ENCODE data around the gene CLMN. TPM values are rescaled to one million over a fixed set of nuclear protein-coding genes. Genes with fewer than 3 reads are reported as not detected.

CLMN gene
- total RNA-seq, 4 donors from 2014 or later = 3.8 to 10.0 (median 5.3) TPM

DNA sequence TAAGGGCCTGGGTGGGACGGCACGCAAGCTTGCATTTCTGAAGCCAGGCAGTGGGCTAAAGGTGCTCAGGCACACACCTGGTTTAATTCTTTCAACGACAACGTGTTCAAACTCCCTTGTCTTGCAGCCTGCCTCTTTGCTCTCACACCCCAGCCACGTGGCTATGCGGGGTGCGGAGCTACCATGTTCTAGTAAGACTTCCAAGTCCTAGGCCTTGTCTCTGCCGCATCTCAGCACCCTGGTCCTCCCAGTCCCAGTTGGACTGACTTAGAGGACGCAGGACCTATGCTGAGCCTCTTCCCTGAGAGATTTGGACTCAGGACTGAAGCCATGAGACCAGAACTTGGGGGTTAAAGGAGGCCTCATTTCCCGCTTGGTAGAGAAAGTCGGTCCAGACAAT is 62.2 kb downstream of the CLMN start:
- Histone ChIP-seq H3K4me1 (peaks cover 0 to 20% (median 0%) of the 10 kb centered on the region in 3 donors), H3K27ac (no peak overlapping the region), H3K4me3 (no peak overlapping the region), H3K27me3 (no peaks in the 10 kb centered on the region), H3K9me3 (no peaks in the 10 kb centered on the region), H3K36me3 (no peaks in the 10 kb centered on the region)
- TF ChIP-seq EP300 (IDR thresholded peaks at IDR 0.05) (no peak), POLR2A (IDR thresholded peaks at IDR 0.05) (no peak), CTCF (IDR thresholded peaks at IDR 0.05) (no peak), POLR2AphosphoS5 (IDR thresholded peaks at IDR 0.05) (no peak)
- WGBS, 2 donors (ENCODE audit: low coverage in 1 of 2) = 86 to 90% methylated on average over 2 to 6 of the region's 11 CpGs
- ATAC-seq = no peak

DNA sequence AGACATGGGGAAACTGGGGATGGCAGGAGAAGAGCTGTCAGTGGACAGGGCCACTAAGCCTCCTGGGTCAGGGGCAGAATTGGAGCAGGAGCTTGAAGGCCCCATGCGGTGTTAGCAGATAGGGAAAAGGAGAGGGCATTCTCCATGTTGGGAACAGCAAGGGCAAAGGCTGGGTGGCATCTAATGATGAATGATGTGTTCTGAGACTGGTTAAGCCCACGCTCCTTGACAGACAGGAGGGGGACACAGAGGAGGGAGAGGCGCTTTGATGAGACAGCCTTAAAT is 63.0 kb downstream of the CLMN start:
- Histone ChIP-seq H3K9me3 (no peaks in the 10 kb centered on the region), H3K36me3 (no peaks in the 10 kb centered on the region), H3K4me1 (peaks cover 0 to 17% (median 0%) of the 10 kb centered on the region in 3 donors), H3K4me3 (no peak overlapping the region), H3K27me3 (no peaks in the 10 kb centered on the region), H3K27ac (no peak overlapping the region)
- TF ChIP-seq POLR2AphosphoS5 (IDR thresholded peaks at IDR 0.05) (no peak), EP300 (IDR thresholded peaks at IDR 0.05) (no peak), POLR2A (IDR thresholded peaks at IDR 0.05) (no peak), CTCF (IDR thresholded peaks at IDR 0.05) (no peak)
- ATAC-seq = no peak
- 83 to 100% methylated on average over 1 to 2 of the region's 3 CpGs for WGBS, 2 donors (ENCODE audit: low coverage in 1 of 2)

- H3K27ac ChIP-seq = no peak overlapping the region
- peaks cover 0 to 13% (median 0%) of the 10 kb centered on the region in 3 donors for H3K4me1 ChIP-seq
These were observed 63.5 kb downstream of the CLMN start for GRCh38 chr14:95256002-95256775.

GRCh38 chr14:95255487-95255886 is 64.2 kb downstream of the CLMN start:
- no peaks in the 10 kb centered on the region for H3K9me3 ChIP-seq
- TF ChIP-seq CTCF (IDR thresholded peaks at IDR 0.05) = no peak
- TF ChIP-seq EP300 (IDR thresholded peaks at IDR 0.05) = no peak
- no peak for TF ChIP-seq POLR2AphosphoS5 (IDR thresholded peaks at IDR 0.05)
- no peak for TF ChIP-seq POLR2A (IDR thresholded peaks at IDR 0.05)
- no peak overlapping the region for H3K27ac ChIP-seq
- H3K27me3 ChIP-seq = no peaks in the 10 kb centered on the region
- no peaks in the 10 kb centered on the region for H3K36me3 ChIP-seq
- no peak overlapping the region for H3K4me3 ChIP-seq
- peaks cover 0 to 13% (median 0%) of the 10 kb centered on the region in 3 donors for H3K4me1 ChIP-seq
- WGBS, 2 donors (ENCODE audit: low coverage in 1 of 2) = 8 to 45% methylated on average over 4 to 6 of the region's 6 CpGs
- ATAC-seq = no peak

More at GRCh38 chr14:95256002-95256775, 63.5 kb downstream of the CLMN start:
- no peak overlapping the region for H3K4me3 ChIP-seq
- WGBS, 2 donors (ENCODE audit: low coverage in 1 of 2) = 85 to 91% methylated on average over 8 to 13 of the region's 15 CpGs
- no peaks in the 10 kb centered on the region for H3K9me3 ChIP-seq
- no peaks in the 10 kb centered on the region for H3K36me3 ChIP-seq
- ATAC-seq = no peak
- no peak for TF ChIP-seq POLR2AphosphoS5 (IDR thresholded peaks at IDR 0.05)
- no peak for TF ChIP-seq EP300 (IDR thresholded peaks at IDR 0.05)
- no peak for TF ChIP-seq CTCF (IDR thresholded peaks at IDR 0.05)
- no peak for TF ChIP-seq POLR2A (IDR thresholded peaks at IDR 0.05)
- H3K27me3 ChIP-seq = no peaks in the 10 kb centered on the region

DNA sequence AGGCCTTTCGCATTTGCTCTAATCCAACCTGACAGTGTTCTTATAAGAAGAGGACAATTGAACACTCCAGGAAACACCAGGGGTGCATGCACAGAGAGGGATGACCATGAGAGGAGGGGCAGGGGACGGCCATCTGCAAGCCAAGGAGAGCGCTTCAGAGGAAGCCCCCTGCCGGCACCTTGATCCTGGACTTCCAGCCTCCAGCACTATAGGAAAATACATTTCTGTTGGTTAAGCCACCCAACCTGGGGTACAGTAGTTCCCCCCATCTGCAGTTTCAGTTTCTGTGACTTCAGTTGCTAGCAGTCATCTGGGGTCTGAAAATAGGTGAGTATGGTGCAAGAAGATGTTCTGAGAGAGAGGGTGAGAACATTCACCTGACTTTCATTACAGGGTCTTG is 64.7 kb downstream of the CLMN start:
- H3K36me3 ChIP-seq = no peaks in the 10 kb centered on the region
- no peak for TF ChIP-seq EP300 (IDR thresholded peaks at IDR 0.05)
- no peak for TF ChIP-seq POLR2AphosphoS5 (IDR thresholded peaks at IDR 0.05)
- TF ChIP-seq POLR2A (IDR thresholded peaks at IDR 0.05) = no peak
- no peak for TF ChIP-seq CTCF (IDR thresholded peaks at IDR 0.05)
- H3K27ac ChIP-seq = no peak overlapping the region
- H3K27me3 ChIP-seq = no peaks in the 10 kb centered on the region
- H3K4me3 ChIP-seq = no peak overlapping the region
- no peak for ATAC-seq
- no peaks in the 10 kb centered on the region for H3K9me3 ChIP-seq
- 100% methylated on average over 1 of the region's 4 CpGs for WGBS, 2 donors (ENCODE audit: low coverage in 1 of 2)
- H3K4me1 ChIP-seq = peaks cover 0 to 13% (median 0%) of the 10 kb centered on the region in 3 donors

All from gastroesophageal sphincter (tissue), 4 donors.